GM12872 (cell line): Measurements from ENCODE around the gene ATP1B4.

Source experiments
- CTCF ChIP-seq: IDR thresholded peaks from 3 replicates; pipeline ENCODE4 v1.5.1; 2011; ENCODE audit warnings: low read depth, mild to moderate bottlenecking, low read length, moderate library complexity; ENCODE audit not compliant: insufficient read depth

Gene ATP1B4

GRCh38 chrX:120358737-120359456 is 3.0 kb upstream of the ATP1B4 start:
- no peak for TF ChIP-seq CTCF

GRCh38 chrX:120365320-120365719 is 3.4 kb downstream of the ATP1B4 start:
- peak; percentile 66 for TF ChIP-seq CTCF

GRCh38 chrX:120365968-120366367 is 4.1 kb downstream of the ATP1B4 start:
- TF ChIP-seq CTCF = no peak

GRCh38 chrX:120366794-120367193 is 4.9 kb downstream of the ATP1B4 start:
- no peak for TF ChIP-seq CTCF

GRCh38 chrX:120367402-120368109 is 5.7 kb downstream of the ATP1B4 start:
- no peak for TF ChIP-seq CTCF

- TF ChIP-seq CTCF = no peak
These were observed 10.9 kb downstream of the ATP1B4 start for GRCh38 chrX:120372667-120373370.

GRCh38 chrX:120377179-120377578 is 15.3 kb downstream of the ATP1B4 start:
- TF ChIP-seq CTCF = no peak
